Posterior vena cava (tissue), 2 donors: ENCODE data around the gene TUT1. TPM values are rescaled to one million over a fixed set of nuclear protein-coding genes. Genes with fewer than 3 reads are reported as not detected.
A peak's percentile ranks its signal among the peaks of the same experiment; 100 is the strongest.

Experiments
- DNase-seq: peaks from one replicate; pipeline ENCODE4 v3.0.0-alpha.2; 2020; ENCODE audit warnings: low spot score
- intact Hi-C, 2 donors: fragments of 100-400 bp; cut with DNase I; formaldehyde crosslinking; loops; one replicate each; pipeline versions ENCODE4 v1.14.1 to v1.14.2; 2022 to 2023
- total RNA-seq, 2 donors: library from RNA; stranded (reverse); fragmentation: NEBNext Ultra II Directional; extraction: Animal tissue kit (Norgen Biotek cat#: 25700); gene quantifications; one replicate each; pipeline ENCODE4 v1.2.1, GENCODE V29; 2021
- donor health status: DM: yes; HTN: yes; CAD: no.
- donor health status: DM: yes; HTN: yes; CAD: no.

TUT1 gene
- total RNA-seq, 2 donors from 2014 or later, result 10.7 to 14.1 TPM

GRCh38 chr11:62546929-62547625 is 44.2 kb downstream of the TUT1 start:
- intact Hi-C loops, result loop anchor here in 1 of 2 donors (5.0 kb wide), 1 partner anchor 105 kb away; no protein-coding TSS in a partner anchor
- no peak for DNase-seq

GRCh38 chr11:62546244-62546928 is 44.9 kb downstream of the TUT1 start, which contains the start of gene AHNAK:
Gene AHNAK, minus strand, starts transcription at chr11:62546806. Its CDS starts 10,708 bp downstream, at chr11:62536098.
- intact Hi-C loops, result loop anchor here in 1 of 2 donors (5.0 kb wide), 1 partner anchor 104 kb away; no protein-coding TSS in a partner anchor
- DNase-seq, result peak; percentile 95

- intact Hi-C loops, result loop anchor here in 1 of 2 donors (5.0 kb wide), 1 partner anchor 103 kb away; no protein-coding TSS in a partner anchor
- peak; percentile 98 for DNase-seq
Observed at GRCh38 chr11:62545437-62546243, 45.7 kb downstream of the TUT1 start.

- DNase-seq, result no peak
- intact Hi-C loops, result loop anchor here (5.0 kb wide), 3 partner anchors 103 to 123 kb away; no protein-coding TSS in a partner anchor
Observed at GRCh38 chr11:62544581-62545436, 46.5 kb downstream of the TUT1 start.

- no peak for DNase-seq
- intact Hi-C loops, result loop anchor here (5.0 kb wide), 2 partner anchors 117 to 122 kb away; no protein-coding TSS in a partner anchor
Observed at GRCh38 chr11:62543680-62544444, 47.5 kb downstream of the TUT1 start.

GRCh38 chr11:62542750-62543567 is 48.4 kb downstream of the TUT1 start:
- intact Hi-C loops, result loop anchor here (5.0 kb wide), 2 partner anchors 116 to 121 kb away; no protein-coding TSS in a partner anchor
- DNase-seq, result peak; percentile 95

- intact Hi-C loops, result loop anchor here (5.0 kb wide), 2 partner anchors 115 to 120 kb away; no protein-coding TSS in a partner anchor
- no peak for DNase-seq
Observed at GRCh38 chr11:62542111-62542745, 49.1 kb downstream of the TUT1 start.

GRCh38 chr11:62540804-62541701 is 50.3 kb downstream of the TUT1 start:
- intact Hi-C loops, result loop anchor here (5.0 kb wide), 2 partner anchors 114 to 119 kb away; no protein-coding TSS in a partner anchor
- DNase-seq, result no peak

GRCh38 chr11:62539238-62539925 is 51.9 kb downstream of the TUT1 start:
- intact Hi-C loops, result no loop called here
- peak; percentile 94 for DNase-seq

GRCh38 chr11:62538470-62539237 is 52.7 kb downstream of the TUT1 start:
- intact Hi-C loops, result no loop called here
- no peak for DNase-seq

GRCh38 chr11:62536301-62536957 is 54.9 kb downstream of the TUT1 start:
- DNase-seq, result no peak
- intact Hi-C loops, result no loop called here

GRCh38 chr11:62535802-62536201 is 55.5 kb downstream of the TUT1 start:
- intact Hi-C loops, result no loop called here

GRCh38 chr11:62534779-62535545 is 56.4 kb downstream of the TUT1 start:
- intact Hi-C loops, result no loop called here
- no peak for DNase-seq

More at GRCh38 chr11:62535802-62536201, 55.5 kb downstream of the TUT1 start:
- DNase-seq, result no peak
